CD14-positive monocyte (primary cell): Measurements from ENCODE around the gene SLC29A1. TPM values are rescaled to one million over a fixed set of nuclear protein-coding genes. Genes with fewer than 3 reads are reported as not detected.

Source experiments
- DNase-seq, 3 donors: peaks; one replicate each; pipeline ENCODE4 v3.0.0-alpha.2; 2011 to 2022
- H2AFZ ChIP-seq: 2 replicates; pipeline ENCODE4 v1.6.0; 2012; ENCODE audit warnings: mild to moderate bottlenecking, low read depth, low read length, inconsistent platforms; ENCODE audit not compliant: insufficient read depth, poor library complexity, severe bottlenecking
- H3K27ac ChIP-seq, 2 donors: 1 replicate in 1 of 2; 2 replicates in 1 of 2; pipeline ENCODE4 v1.5.1; 2012 to 2013; ENCODE audit warnings: low read length in 2 of 2, control low read depth in 1 of 2, inconsistent platforms in 1 of 2, low read depth in 1 of 2, mild to moderate bottlenecking in 1 of 2
- H3K27me3 ChIP-seq, 2 donors: one replicate each; pipeline versions ENCODE4 v1.6.0 to v1.6.1; 2011 to 2013; ENCODE audit warnings: low read length in 2 of 2; ENCODE audit not compliant: control insufficient read depth in 2 of 2, insufficient read depth in 2 of 2
- H3K36me3 ChIP-seq, 2 donors: replicated peaks in 1 of 2; 1 replicate in 1 of 2; 2 replicates in 1 of 2; pipeline versions ENCODE4 v1.5.1 to v1.6.1; 2012 to 2013; ENCODE audit warnings: low read length in 2 of 2, control low read depth in 1 of 2, inconsistent platforms in 1 of 2, mild to moderate bottlenecking in 1 of 2; ENCODE audit not compliant: insufficient read depth in 2 of 2, control insufficient read depth in 1 of 2
- H3K4me1 ChIP-seq, 2 donors: 1 replicate in 1 of 2; 2 replicates in 1 of 2; pipeline versions ENCODE4 v1.5.1 to v1.6.1; 2012 to 2013; ENCODE audit warnings: low read length in 2 of 2, control low read depth in 1 of 2, inconsistent platforms in 1 of 2, mild to moderate bottlenecking in 1 of 2, moderate library complexity in 1 of 2; ENCODE audit not compliant: insufficient read depth in 2 of 2, control insufficient read depth in 1 of 2
- H3K4me2 ChIP-seq: replicated peaks from 2 replicates; pipeline ENCODE3; 2012; ENCODE audit warnings: low read length, moderate library complexity, mild to moderate bottlenecking; ENCODE audit not compliant: poor library complexity, severe bottlenecking; ENCODE audit errors: extremely low read depth
- H3K4me3 ChIP-seq, 3 experiments: fragments of 200-600 bp in 1 of 3; sonication (generic) in 1 of 3; replicated peaks in 1 of 3; 1 replicate in 2 of 3; 2 replicates in 1 of 3; pipeline ENCODE4 v1.5.1; 2011 to 2013; ENCODE audit warnings: low read length in 3 of 3, mild to moderate bottlenecking in 3 of 3, control low read depth in 2 of 3, low read depth in 2 of 3, inconsistent platforms in 1 of 3, moderate library complexity in 1 of 3
- H3K79me2 ChIP-seq: 2 replicates; pipeline ENCODE4 v1.6.0; 2012; ENCODE audit warnings: mild to moderate bottlenecking, control low read depth, inconsistent platforms, low read length, moderate library complexity; ENCODE audit not compliant: insufficient read depth
- H3K9ac ChIP-seq: 2 replicates; pipeline ENCODE4 v1.6.0; 2017; ENCODE audit warnings: low read length, mild to moderate bottlenecking; ENCODE audit not compliant: insufficient read depth, poor library complexity, severe bottlenecking
- H3K9me3 ChIP-seq, 2 donors: replicated peaks in 1 of 2; 1 replicate in 1 of 2; 2 replicates in 1 of 2; pipeline versions ENCODE4 v1.5.1 to v1.6.1; 2012 to 2013; ENCODE audit warnings: low read length in 2 of 2, control low read depth in 1 of 2; ENCODE audit not compliant: control insufficient read depth in 1 of 2, insufficient read depth in 1 of 2
- H4K20me1 ChIP-seq: 2 replicates; pipeline ENCODE4 v1.6.0; 2012; ENCODE audit warnings: mild to moderate bottlenecking, low read length, control low read depth, moderate library complexity; ENCODE audit not compliant: insufficient read depth
- H3K27ac Mint-ChIP-seq, 7 donors: one replicate each; pipeline ENCODE4 v1.8.0; 2020; ENCODE audit warnings: mild to moderate bottlenecking in 7 of 7, mixed read lengths in 7 of 7, moderate library complexity in 6 of 7, inconsistent platforms in 2 of 7
- H3K27me3 Mint-ChIP-seq, 3 donors: one replicate each; pipeline ENCODE4 v1.8.0; 2021 to 2022; ENCODE audit warnings: low read depth in 3 of 3, mild to moderate bottlenecking in 3 of 3, mixed read lengths in 3 of 3, moderate library complexity in 3 of 3, inconsistent platforms in 1 of 3
- H3K36me3 Mint-ChIP-seq, 2 donors: one replicate each; pipeline ENCODE4 v1.8.0; 2020; ENCODE audit warnings: mixed read lengths in 2 of 2, inconsistent platforms in 1 of 2, mild to moderate bottlenecking in 1 of 2
- H3K4me1 Mint-ChIP-seq: one replicate; pipeline ENCODE4 v1.8.0; 2020; ENCODE audit warnings: mild to moderate bottlenecking, mixed read lengths
- H3K4me3 Mint-ChIP-seq, 2 donors: one replicate each; pipeline ENCODE4 v1.8.0; 2020; ENCODE audit warnings: mild to moderate bottlenecking in 2 of 2, mixed read lengths in 2 of 2, moderate library complexity in 1 of 2
- H3K9me3 Mint-ChIP-seq, 7 donors: one replicate each; pipeline ENCODE4 v1.8.0; 2020 to 2022; ENCODE audit warnings: mixed read lengths in 7 of 7, mild to moderate bottlenecking in 6 of 7, moderate library complexity in 6 of 7, inconsistent platforms in 2 of 7
- WGBS: methylation state at CpG from one replicate; pipeline ENCODE4 v1.1.5; 2013; ENCODE audit warnings: missing lambda C conversion rate; ENCODE audit not compliant: insufficient coverage; 5-methylcytosine and 5-hydroxymethylcytosine counted together
- intact Hi-C, 2 donors: fragments of 100-400 bp; cut with micrococcal nuclease; formaldehyde crosslinking; loops; one replicate each; pipeline versions ENCODE4 v1.15.0 to v1.15.1; 2023
- polyA plus RNA-seq, 3 donors: library from polyadenylated mRNA; depleted of rRNA in 1 of 3; unstranded in 2 of 3; stranded (reverse) in 1 of 3; fragments of 300-500 nt in 2 of 3; fragments of >200 nt in 1 of 3; fragmentation: Illumina TruSeq in 2 of 3; gene quantifications; 1 replicate in 2 of 3; 2 replicates in 1 of 3; pipeline ENCODE4 v1.2.3, GENCODE V29; 2012 to 2021
- TF ChIP-seq, protein P1 (sequence below): fragments of 200-600 bp; IDR thresholded peaks from one replicate; pipeline ENCODE4 v1.8.0; 2022; ENCODE audit warnings: antibody characterized with exemption, mild to moderate bottlenecking

SLC29A1 gene
- polyA plus RNA-seq, 3 donors = 14.3 to 23.2 (median 15.0) TPM

GRCh38 chr6:44228836-44229235 lies 5.4 kb downstream of the SLC29A1 start:
- Histone ChIP-seq H4K20me1 (peaks cover 7% of the 10 kb centered on the region), H3K9ac (no peak overlapping the region), H3K79me2 (peaks cover 21% of the 10 kb centered on the region), H3K4me3 (no peak overlapping the region), H3K27ac (no peak overlapping the region), H3K36me3 (peaks cover 5 to 14% of the 10 kb centered on the region in 2 donors), H3K27me3 (no peaks in the 10 kb centered on the region), H3K4me2 (no peak overlapping the region), H3K9me3 (no peaks in the 10 kb centered on the region), H2AFZ (no peak overlapping the region), H3K4me1 (peaks cover 38% of the 10 kb centered on the region in 2 donors)
- Mint-ChIP-seq H3K36me3 (peaks cover 17 to 32% of the 10 kb centered on the region in 2 donors), H3K9me3 (peaks cover 0 to 1% (median 0%) of the 10 kb centered on the region in 7 donors), H3K4me3 (no peak overlapping the region), H3K4me1 (peaks cover 55% of the 10 kb centered on the region), H3K27me3 (peaks cover 3 to 6% (median 5%) of the 10 kb centered on the region in 3 donors), H3K27ac (no peak overlapping the region)
- DNase-seq = no peak
- intact Hi-C loops = no loop called here
- WGBS = 93% methylated on average over 3 of the region's 5 CpGs
- TF ChIP-seq, protein P1, sequence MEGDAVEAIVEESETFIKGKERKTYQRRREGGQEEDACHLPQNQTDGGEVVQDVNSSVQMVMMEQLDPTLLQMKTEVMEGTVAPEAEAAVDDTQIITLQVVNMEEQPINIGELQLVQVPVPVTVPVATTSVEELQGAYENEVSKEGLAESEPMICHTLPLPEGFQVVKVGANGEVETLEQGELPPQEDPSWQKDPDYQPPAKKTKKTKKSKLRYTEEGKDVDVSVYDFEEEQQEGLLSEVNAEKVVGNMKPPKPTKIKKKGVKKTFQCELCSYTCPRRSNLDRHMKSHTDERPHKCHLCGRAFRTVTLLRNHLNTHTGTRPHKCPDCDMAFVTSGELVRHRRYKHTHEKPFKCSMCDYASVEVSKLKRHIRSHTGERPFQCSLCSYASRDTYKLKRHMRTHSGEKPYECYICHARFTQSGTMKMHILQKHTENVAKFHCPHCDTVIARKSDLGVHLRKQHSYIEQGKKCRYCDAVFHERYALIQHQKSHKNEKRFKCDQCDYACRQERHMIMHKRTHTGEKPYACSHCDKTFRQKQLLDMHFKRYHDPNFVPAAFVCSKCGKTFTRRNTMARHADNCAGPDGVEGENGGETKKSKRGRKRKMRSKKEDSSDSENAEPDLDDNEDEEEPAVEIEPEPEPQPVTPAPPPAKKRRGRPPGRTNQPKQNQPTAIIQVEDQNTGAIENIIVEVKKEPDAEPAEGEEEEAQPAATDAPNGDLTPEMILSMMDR = no peak

GRCh38 chr6:44229376-44230033 lies 6.1 kb downstream of the SLC29A1 start:
- Mint-ChIP-seq H3K27me3 (peaks cover 0 to 3% (median 2%) of the 10 kb centered on the region in 3 donors), H3K4me3 (no peak overlapping the region), H3K9me3 (peaks cover 0 to 1% (median 0%) of the 10 kb centered on the region in 7 donors), H3K27ac (no peak overlapping the region), H3K36me3 (peaks cover 17 to 32% of the 10 kb centered on the region in 2 donors), H3K4me1 (peaks cover 54% of the 10 kb centered on the region)
- Histone ChIP-seq H3K4me2 (no peak overlapping the region), H3K9ac (no peak overlapping the region), H3K4me3 (no peak overlapping the region), H3K36me3 (peaks cover 5 to 14% of the 10 kb centered on the region in 2 donors), H3K27ac (no peak overlapping the region), H4K20me1 (peaks cover under 1% of the 10 kb centered on the region), H3K27me3 (no peaks in the 10 kb centered on the region), H3K4me1 (peaks cover 36 to 37% of the 10 kb centered on the region in 2 donors), H3K9me3 (no peaks in the 10 kb centered on the region), H2AFZ (no peak overlapping the region), H3K79me2 (peaks cover 15% of the 10 kb centered on the region)
- WGBS = 94% methylated on average over 11 of the region's 11 CpGs
- TF ChIP-seq, protein P1 = no peak
- DNase-seq = no peak
- intact Hi-C loops = no loop called here
